Uterine smooth muscle cell (primary cell): Measurements from ENCODE around the gene PWWP2A. TPM values are rescaled to one million over a fixed set of nuclear protein-coding genes. Genes with fewer than 3 reads are reported as not detected.

Source experiments
- total RNA-seq: library from RNA; depleted of rRNA; stranded (reverse); fragments of >200 nt; gene quantifications from 2 replicates; pipeline ENCODE4 v1.2.3, GENCODE V29; 2014

PWWP2A gene
- 16.3 and 23.0 TPM in 2 replicates for total RNA-seq

GRCh38 chr5:160119142-160119904, at the start of gene PWWP2A:
Gene PWWP2A, minus strand, starts transcription at chr5:160119450. Its CDS starts 62 bp downstream, at chr5:160119388.

Other genes with a start within 250 kb of the PWWP2A start
- gene ADRA1B, start 203.0 kb downstream of the PWWP2A start, total RNA-seq: under 0.01 TPM in 1 of 2 replicates, not detected in the other
- 45.9 and 51.5 TPM in 2 replicates for gene TTC1, start 110.3 kb downstream of the PWWP2A start, total RNA-seq
- not detected in 2 replicates for gene FABP6, start 110.1 kb upstream of the PWWP2A start, total RNA-seq
- 0.11 and 0.12 TPM in 2 replicates for gene CCNJL, start 193.1 kb upstream of the PWWP2A start, total RNA-seq